WERI-Rb-1 (cell line): Measurements from ENCODE around the gene RNF183.

ENCODE experiments used
- DNase-seq: peaks from one replicate; pipeline ENCODE4 v3.0.0-alpha.2; 2020
- H3K27ac ChIP-seq: fragments of 250-450 bp; sonication (Bioruptor Pico); 2 replicates; pipeline ENCODE4 v1.5.1; 2020; ENCODE audit warnings: mild to moderate bottlenecking, moderate library complexity
- H3K27me3 ChIP-seq: fragments of 250-450 bp; sonication (Bioruptor Pico); 2 replicates; pipeline ENCODE4 v1.5.1; 2021; ENCODE audit warnings: mild to moderate bottlenecking, low read depth, moderate library complexity; ENCODE audit not compliant: insufficient read depth, severe bottlenecking
- H3K36me3 ChIP-seq: fragments of 250-450 bp; sonication (Bioruptor Pico); 2 replicates; pipeline ENCODE4 v1.5.1; 2020; ENCODE audit warnings: mild to moderate bottlenecking, moderate library complexity
- H3K4me3 ChIP-seq: 2 replicates; pipeline ENCODE4 v1.5.1; 2011; ENCODE audit warnings: low read depth, mild to moderate bottlenecking, control low read depth, low read length
- H3K9me3 ChIP-seq: fragments of 250-450 bp; sonication (Bioruptor Pico); 2 replicates; pipeline ENCODE4 v1.5.1; 2021; ENCODE audit warnings: mild to moderate bottlenecking, moderate library complexity; ENCODE audit not compliant: severe bottlenecking
- TF ChIP-seq, protein P1 (sequence below): IDR thresholded peaks from 2 replicates; pipeline ENCODE4 v1.5.1; 2011; ENCODE audit warnings: low read depth, mild to moderate bottlenecking, control low read depth, inconsistent platforms, low read length

RNF183 gene

DNA sequence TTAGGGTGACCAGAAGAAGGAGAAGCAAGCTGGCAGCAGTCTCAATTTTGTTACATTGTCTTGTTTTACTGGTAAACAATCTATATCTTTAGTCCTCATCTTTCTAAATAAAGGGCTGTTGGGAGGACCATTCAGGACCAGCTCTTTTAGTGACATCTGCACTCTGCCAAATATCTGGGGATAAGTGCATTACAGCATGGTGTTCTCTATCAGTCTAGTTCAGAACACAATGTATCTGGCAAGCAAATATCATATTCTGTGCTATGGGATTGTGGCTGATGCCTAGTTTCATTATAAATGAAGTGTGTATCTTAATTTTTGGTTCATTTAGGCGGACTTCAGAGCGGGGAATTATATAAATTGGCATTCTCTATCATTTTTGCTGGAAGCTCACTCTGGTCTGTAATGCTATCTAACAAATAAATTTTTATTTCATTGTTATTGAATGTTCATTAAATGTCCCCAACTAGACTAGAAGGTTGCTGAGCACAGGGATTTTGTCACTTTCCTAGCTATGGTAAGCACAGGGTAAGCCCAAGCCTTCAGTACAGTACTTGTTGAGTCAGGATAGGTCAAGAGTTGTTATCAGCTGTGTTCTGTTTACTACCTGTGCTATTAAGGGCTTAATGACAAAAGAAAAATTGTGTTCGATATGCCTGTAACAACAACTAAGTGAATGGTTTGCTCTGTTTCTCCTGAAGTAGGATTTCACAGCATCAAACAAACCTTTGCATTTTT is 25.0 kb upstream of the RNF183 start:
- H3K27me3 ChIP-seq, result no peaks in the 10 kb centered on the region
- H3K4me3 ChIP-seq, result no peak overlapping the region
- TF ChIP-seq, protein P1, sequence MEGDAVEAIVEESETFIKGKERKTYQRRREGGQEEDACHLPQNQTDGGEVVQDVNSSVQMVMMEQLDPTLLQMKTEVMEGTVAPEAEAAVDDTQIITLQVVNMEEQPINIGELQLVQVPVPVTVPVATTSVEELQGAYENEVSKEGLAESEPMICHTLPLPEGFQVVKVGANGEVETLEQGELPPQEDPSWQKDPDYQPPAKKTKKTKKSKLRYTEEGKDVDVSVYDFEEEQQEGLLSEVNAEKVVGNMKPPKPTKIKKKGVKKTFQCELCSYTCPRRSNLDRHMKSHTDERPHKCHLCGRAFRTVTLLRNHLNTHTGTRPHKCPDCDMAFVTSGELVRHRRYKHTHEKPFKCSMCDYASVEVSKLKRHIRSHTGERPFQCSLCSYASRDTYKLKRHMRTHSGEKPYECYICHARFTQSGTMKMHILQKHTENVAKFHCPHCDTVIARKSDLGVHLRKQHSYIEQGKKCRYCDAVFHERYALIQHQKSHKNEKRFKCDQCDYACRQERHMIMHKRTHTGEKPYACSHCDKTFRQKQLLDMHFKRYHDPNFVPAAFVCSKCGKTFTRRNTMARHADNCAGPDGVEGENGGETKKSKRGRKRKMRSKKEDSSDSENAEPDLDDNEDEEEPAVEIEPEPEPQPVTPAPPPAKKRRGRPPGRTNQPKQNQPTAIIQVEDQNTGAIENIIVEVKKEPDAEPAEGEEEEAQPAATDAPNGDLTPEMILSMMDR, result no peak
- no peaks in the 10 kb centered on the region for H3K36me3 ChIP-seq
- H3K9me3 ChIP-seq, result no peaks in the 10 kb centered on the region
- H3K27ac ChIP-seq, result no peak overlapping the region
- DNase-seq, result no peak

DNA sequence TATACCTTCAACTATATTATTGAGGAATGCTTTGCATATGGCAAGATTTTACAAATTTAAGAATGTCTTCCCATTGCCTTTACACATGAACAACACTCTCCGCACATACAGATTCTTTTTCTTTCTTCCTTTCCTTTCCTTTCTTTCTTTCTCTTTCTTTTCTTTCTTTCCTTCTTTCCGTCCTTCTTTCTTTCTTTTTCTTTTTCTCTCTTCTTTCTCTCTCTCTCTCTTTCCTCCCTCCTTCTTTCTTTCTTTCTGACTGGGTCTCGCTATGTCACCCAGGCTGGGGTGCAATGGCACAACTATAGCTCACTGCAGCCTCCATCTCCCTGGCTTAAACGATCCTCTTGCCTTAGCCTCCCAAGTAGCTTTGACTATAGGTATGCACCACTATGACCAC is 23.1 kb upstream of the RNF183 start:
- Histone ChIP-seq H3K36me3 (no peaks in the 10 kb centered on the region), H3K27ac (no peak overlapping the region), H3K9me3 (no peaks in the 10 kb centered on the region), H3K4me3 (no peak overlapping the region), H3K27me3 (no peaks in the 10 kb centered on the region)
- TF ChIP-seq, protein P1, result no peak
- no peak for DNase-seq

DNA sequence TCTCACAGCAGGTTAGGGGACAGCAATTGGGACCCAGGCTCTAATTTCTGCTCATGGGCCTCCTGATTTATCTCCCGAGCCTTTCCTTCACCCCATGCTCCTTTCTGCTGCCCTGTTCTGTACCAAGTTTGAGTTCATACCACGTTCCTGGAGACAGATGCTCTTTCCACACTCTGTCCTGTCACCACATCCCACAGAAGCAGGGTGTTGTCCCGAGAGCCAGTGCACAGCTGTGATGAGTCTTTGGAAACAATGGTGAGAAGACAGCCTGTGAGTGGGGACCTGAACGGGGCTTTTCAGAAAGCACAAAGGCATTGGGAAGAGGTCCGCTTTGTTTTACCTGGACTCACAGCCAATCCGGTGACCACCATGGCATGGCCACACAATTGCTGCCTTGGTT is 19.5 kb upstream of the RNF183 start:
- Histone ChIP-seq H3K27me3 (no peaks in the 10 kb centered on the region), H3K27ac (no peak overlapping the region), H3K9me3 (no peaks in the 10 kb centered on the region), H3K36me3 (no peaks in the 10 kb centered on the region), H3K4me3 (no peak overlapping the region)
- TF ChIP-seq, protein P1, result no peak
- no peak for DNase-seq

DNA sequence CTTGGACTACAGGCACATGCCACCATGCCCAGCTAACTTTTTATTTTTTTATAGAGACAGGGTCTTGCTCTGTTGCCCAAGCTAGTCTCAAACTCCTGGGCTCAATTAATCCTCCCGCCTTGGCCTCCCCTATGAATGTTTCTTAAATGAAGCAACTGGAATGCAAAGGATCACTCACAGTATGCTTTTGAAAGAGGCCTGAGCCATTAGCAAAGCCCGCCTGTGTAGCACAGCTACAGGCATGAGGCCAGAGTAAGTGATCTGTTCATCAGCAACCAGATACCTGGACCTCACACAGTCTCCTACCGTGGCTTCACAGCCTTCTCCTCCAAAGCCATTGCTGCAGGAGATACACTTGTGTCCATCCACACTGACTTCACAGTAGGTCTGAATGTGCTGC is 16.9 kb upstream of the RNF183 start:
- Histone ChIP-seq H3K4me3 (no peak overlapping the region), H3K27ac (no peak overlapping the region)

DNA sequence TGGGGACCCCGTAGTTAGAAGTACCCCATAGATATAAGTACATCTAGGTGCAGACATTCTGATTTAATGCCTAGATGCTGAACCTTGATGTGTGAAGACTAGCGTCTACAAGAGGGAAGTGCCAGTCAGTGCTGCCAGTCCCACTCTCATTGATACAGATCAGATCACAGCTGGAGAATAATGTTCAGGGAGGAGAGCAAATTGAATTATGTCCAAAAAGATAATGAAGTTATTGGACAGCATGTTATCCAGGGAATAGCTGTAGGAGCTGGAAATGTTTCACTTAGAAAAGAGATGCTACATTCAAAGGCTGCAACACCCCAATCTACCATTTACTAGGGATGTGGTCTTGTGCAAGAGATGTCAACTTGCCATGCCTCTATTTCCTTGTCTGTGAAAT is 15.9 kb upstream of the RNF183 start:
- H3K9me3 ChIP-seq, result no peaks in the 10 kb centered on the region
- no peak overlapping the region for H3K4me3 ChIP-seq
- DNase-seq, result no peak
- no peaks in the 10 kb centered on the region for H3K36me3 ChIP-seq
- TF ChIP-seq, protein P1, result no peak
- no peak overlapping the region for H3K27ac ChIP-seq
- H3K27me3 ChIP-seq, result no peaks in the 10 kb centered on the region

More for the DNA sequence above, 16.9 kb upstream of the RNF183 start:
- TF ChIP-seq, protein P1, result no peak
- no peak for DNase-seq
- Histone ChIP-seq H3K27me3 (no peaks in the 10 kb centered on the region), H3K9me3 (no peaks in the 10 kb centered on the region), H3K36me3 (no peaks in the 10 kb centered on the region)

DNA sequence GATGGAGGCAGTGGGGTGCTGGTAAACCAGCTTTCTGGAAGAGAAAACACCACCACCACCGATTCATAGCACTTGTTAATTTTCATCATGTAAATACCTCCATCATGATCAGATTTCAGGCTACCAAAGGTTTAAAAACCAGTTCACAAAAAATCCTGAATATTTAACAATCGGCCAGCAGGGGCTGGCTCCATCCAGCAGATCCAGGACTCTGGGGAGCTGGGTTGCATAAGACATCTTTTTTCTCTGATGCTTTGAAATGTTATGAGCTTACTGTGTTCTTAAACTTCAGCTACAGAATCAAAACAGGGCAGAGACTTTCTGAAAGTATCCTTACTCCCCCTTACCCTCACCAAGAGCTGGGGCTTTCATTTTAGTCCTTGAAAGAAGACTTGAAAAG is 14.6 kb upstream of the RNF183 start:
- DNase-seq, result no peak
- TF ChIP-seq, protein P1, result no peak

More for the DNA sequence above, 14.6 kb upstream of the RNF183 start:
- H3K4me3 ChIP-seq, result no peak overlapping the region
- H3K27me3 ChIP-seq, result no peaks in the 10 kb centered on the region
- no peaks in the 10 kb centered on the region for H3K9me3 ChIP-seq
- no peaks in the 10 kb centered on the region for H3K36me3 ChIP-seq
- no peak overlapping the region for H3K27ac ChIP-seq
